A549 (cell line): ENCODE measurements around the gene CDY1. TPM values are rescaled to one million over a fixed set of nuclear protein-coding genes. Genes with fewer than 3 reads are reported as not detected.
"Not testable (repeated sequence)": the region's sequence is repeated elsewhere in the genome, so short reads cannot be mapped to it uniquely, and the experiment has no call there.

Experiments used
- ATAC-seq, 2 experiments: fragments of 200-7000 bp in 1 of 2; fragments of >200 bp in 1 of 2; cut with Nextera tagmentation in 1 of 2; cut with Tn5 transposase in 1 of 2; 3 replicates each; pipeline versions ENCODE4 v1.8.0 to v1.9.1; 2018 to 2020; ENCODE audit warnings: mild to moderate bottlenecking in 1 of 2, moderate library complexity in 1 of 2
- CTCF ChIA-PET: fragments of 300-600 bp; sonication (Branson Sonifier 250); formaldehyde crosslinking; extraction: SDS; loops from one replicate; lab custom pipeline; 2021; ENCODE audit warnings: antibody characterized with exemption, inconsistent platforms; lab: Yijun Ruan, JAX
- POLR2A ChIA-PET: fragments of 350-600 bp; formaldehyde crosslinking; extraction: SDS; loops from one replicate; lab custom pipeline; 2021; ENCODE audit warnings: antibody characterized with exemption, inconsistent platforms; lab: Yijun Ruan, JAX
- DNase-seq, 2 experiments: peaks; one replicate each; pipeline versions ENCODE4 v3.0.0 to v3.0.0-alpha.2; 2011 to 2016; ENCODE audit warnings: low read depth in 1 of 2, low spot score in 1 of 2
- FAIRE-seq: peaks from 2 replicates; lab custom pipeline; 2011; peaks lifted over from hg19 to GRCh38; lab: Jason Lieb, UNC
- H3K27ac ChIP-seq, 2 experiments: fragments of >200 bp; sonication (Bioruptor Twin); formaldehyde crosslinking; 3 replicates each; pipeline ENCODE4 v1.5.1; 2016 to 2017
- H3K4me1 ChIP-seq: fragments of >200 bp; sonication (Bioruptor Twin); formaldehyde crosslinking; 3 replicates; pipeline ENCODE4 v1.6.1; 2016
- H3K4me2 ChIP-seq: fragments of >200 bp; sonication (Bioruptor Twin); formaldehyde crosslinking; 3 replicates; pipeline ENCODE4 v1.6.1; 2016
- H3K4me3 ChIP-seq: fragments of >200 bp; sonication (Bioruptor Twin); formaldehyde crosslinking; 3 replicates; pipeline ENCODE4 v1.5.1; 2016
- H3K9me3 ChIP-seq: fragments of >200 bp; sonication (Bioruptor Twin); formaldehyde crosslinking; 3 replicates; pipeline ENCODE4 v1.6.1; 2016
- WGBS: methylation state at CpG from one replicate; pipeline ENCODE4 v1.1.6; 2017; ENCODE audit errors: missing lambda C conversion rate; 5-methylcytosine and 5-hydroxymethylcytosine counted together
- polyA minus RNA-seq: library from RNA; depleted of rRNA, polyadenylated mRNA; stranded (reverse); fragments of >200 nt; gene quantifications from 2 replicates; pipeline ENCODE4 v1.2.3, GENCODE V29; 2011; rRNA and poly(A)+ RNA removed
- polyA plus RNA-seq, 4 experiments: library from polyadenylated mRNA; depleted of rRNA in 3 of 4; stranded (reverse); fragments of >200 nt; fragmentation: RNase III in 1 of 4; extraction: RNeasy Plus Mini Kit Qiagen cat#74134 plus additional on column Dnase treatment in 1 of 4; gene quantifications; 2 replicates in 3 of 4; 3 replicates in 1 of 4; pipeline ENCODE4 v1.2.3, GENCODE V29; 2011 to 2017

CDY1 gene
- polyA plus RNA-seq (2011; rRNA removed), result not detected in 2 replicates
- not detected in 2 replicates for polyA plus RNA-seq (2012; cell fraction: cytosol; rRNA removed)
- polyA plus RNA-seq (2012; cell fraction: nucleus; rRNA removed), result not detected in 2 replicates
- polyA plus RNA-seq (2017; fragmentation: RNase III; extraction: RNeasy Plus Mini Kit Qiagen cat#74134 plus additional on column Dnase treatment), result not detected in 3 replicates
- not detected in 2 replicates for polyA minus RNA-seq

GRCh38 chrY:25621817-25622216, at the start of gene CDY1:
CDY1 (plus strand) TSS chrY:25622117; CDS start chrY:25622443, 326 bp downstream.
- H3K27ac ChIP-seq, H3K9me3 ChIP-seq, POLR2A ChIA-PET, DNase-seq, CTCF ChIA-PET, FAIRE-seq, H3K4me1 ChIP-seq, H3K4me2 ChIP-seq, ATAC-seq, H3K4me3 ChIP-seq: not testable (repeated sequence)
- WGBS, result no CpG with 5 or more reads among the region's 2 CpGs

- POLR2A ChIA-PET, H3K4me2 ChIP-seq, H3K4me3 ChIP-seq, H3K4me1 ChIP-seq, DNase-seq, CTCF ChIA-PET, H3K9me3 ChIP-seq, ATAC-seq, FAIRE-seq, H3K27ac ChIP-seq: not testable (repeated sequence)
- no CpG with 5 or more reads among the region's 2 CpGs for WGBS
Observed at GRCh38 chrY:25593336-25593735, 28.6 kb upstream of the CDY1 start.

GRCh38 chrY:25620209-25620608, 1.7 kb upstream of the CDY1 start:
- H3K4me2 ChIP-seq, CTCF ChIA-PET, H3K9me3 ChIP-seq, H3K4me1 ChIP-seq, DNase-seq, FAIRE-seq, ATAC-seq, H3K27ac ChIP-seq, H3K4me3 ChIP-seq, POLR2A ChIA-PET: not testable (repeated sequence)

DNA sequence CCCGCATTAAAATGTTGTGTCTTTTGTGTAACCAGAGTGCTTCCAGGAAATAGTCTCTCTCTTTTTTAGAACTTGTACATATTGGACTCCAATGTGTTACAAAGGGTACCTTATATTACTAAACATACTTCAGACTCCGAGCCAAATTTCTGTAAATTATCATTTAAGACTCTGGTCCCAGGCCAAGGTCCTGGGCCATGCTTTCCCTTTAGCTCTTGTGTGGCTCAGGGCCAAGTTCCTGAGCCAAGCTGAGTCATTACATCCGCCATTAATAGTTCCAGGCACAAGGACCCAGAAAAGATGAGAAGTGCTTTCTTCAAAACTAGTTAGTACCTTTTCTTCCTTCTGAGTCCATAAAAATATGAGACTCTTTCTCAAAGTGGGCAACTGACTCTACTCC, 4.6 kb downstream of the CDY1 start:
- H3K27ac ChIP-seq, H3K9me3 ChIP-seq, ATAC-seq, H3K4me2 ChIP-seq, FAIRE-seq, POLR2A ChIA-PET, H3K4me3 ChIP-seq, CTCF ChIA-PET, H3K4me1 ChIP-seq, DNase-seq: not testable (repeated sequence)
- WGBS, result no CpG with 5 or more reads among the region's 3 CpGs

- H3K27ac ChIP-seq, ATAC-seq, POLR2A ChIA-PET, H3K4me2 ChIP-seq, H3K9me3 ChIP-seq, H3K4me3 ChIP-seq, CTCF ChIA-PET, DNase-seq, FAIRE-seq, H3K4me1 ChIP-seq: not testable (repeated sequence)
- WGBS, result no CpG with 5 or more reads among the region's 4 CpGs
Observed at GRCh38 chrY:25630383-25631112, 8.6 kb downstream of the CDY1 start.

- DNase-seq, H3K9me3 ChIP-seq, H3K27ac ChIP-seq, H3K4me1 ChIP-seq, CTCF ChIA-PET, H3K4me2 ChIP-seq, FAIRE-seq, ATAC-seq, POLR2A ChIA-PET, H3K4me3 ChIP-seq: not testable (repeated sequence)
- WGBS, result no CpG with 5 or more reads among the region's 3 CpGs
Observed at GRCh38 chrY:25639852-25640251, 17.9 kb downstream of the CDY1 start.

GRCh38 chrY:25643024-25643915, 21.4 kb downstream of the CDY1 start:
- ATAC-seq, result peak; percentile 80 to 100

More at GRCh38 chrY:25643024-25643915, 21.4 kb downstream of the CDY1 start:
- POLR2A ChIA-PET, DNase-seq, CTCF ChIA-PET, FAIRE-seq, H3K4me1 ChIP-seq, H3K4me2 ChIP-seq, H3K4me3 ChIP-seq, H3K27ac ChIP-seq, H3K9me3 ChIP-seq: not testable (repeated sequence)
- no CpG with 5 or more reads among the region's 9 CpGs for WGBS
